ENCODE results near the gene OR10T2.
"Not testable (repeated sequence)": the region's sequence is repeated elsewhere in the genome, so short reads cannot be mapped to it uniquely, and the experiment has no call there.

OR10T2 gene

DNA sequence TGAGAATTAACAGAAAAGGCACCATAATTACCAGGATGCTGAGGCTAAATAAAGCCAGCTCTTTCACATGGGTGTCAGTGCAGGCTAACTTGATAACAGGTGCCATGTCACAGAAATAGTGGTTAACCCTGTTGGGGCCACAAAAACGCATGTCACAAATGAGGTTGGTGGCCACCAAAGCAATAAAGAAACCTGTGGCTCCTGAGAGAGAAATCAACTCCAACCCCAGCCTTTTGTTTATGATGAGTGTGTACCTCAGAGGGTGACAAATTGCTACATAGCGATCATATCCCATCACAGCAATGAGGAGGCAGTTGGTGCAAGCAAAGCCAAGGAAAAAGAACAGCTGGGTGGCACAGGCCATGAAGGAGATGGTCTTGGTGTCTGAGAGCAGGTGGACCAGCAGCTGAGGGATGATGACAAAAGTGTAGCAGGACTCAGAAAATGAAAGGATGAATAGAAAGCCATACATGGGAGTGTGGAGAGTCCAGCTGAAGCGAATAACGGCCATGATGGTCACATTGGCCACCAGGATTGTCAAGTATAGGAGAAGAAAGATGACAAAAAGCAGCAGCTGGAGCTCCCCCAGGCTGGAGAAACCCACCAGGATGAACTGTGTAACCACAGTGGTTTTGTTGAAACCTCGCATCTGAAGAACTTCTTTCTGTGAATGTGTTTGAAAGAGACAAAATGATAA, at the start of gene OR10T2:
Gene OR10T2, minus strand, starts transcription at position 649 of the 697 bp plus-strand sequence. Its CDS starts 0 bp downstream, at position 649.
- DNase-seq: no peak

GRCh38 chr1:158445376-158445775, 46.1 kb upstream of the OR10T2 start:
- no peak for DNase-seq

GRCh38 chr1:158434741-158435140, 35.5 kb upstream of the OR10T2 start:
- DNase-seq: no peak

- DNase-seq: not testable (repeated sequence)
Measured at GRCh38 chr1:158430163-158430562, 30.9 kb upstream of the OR10T2 start.

DNA sequence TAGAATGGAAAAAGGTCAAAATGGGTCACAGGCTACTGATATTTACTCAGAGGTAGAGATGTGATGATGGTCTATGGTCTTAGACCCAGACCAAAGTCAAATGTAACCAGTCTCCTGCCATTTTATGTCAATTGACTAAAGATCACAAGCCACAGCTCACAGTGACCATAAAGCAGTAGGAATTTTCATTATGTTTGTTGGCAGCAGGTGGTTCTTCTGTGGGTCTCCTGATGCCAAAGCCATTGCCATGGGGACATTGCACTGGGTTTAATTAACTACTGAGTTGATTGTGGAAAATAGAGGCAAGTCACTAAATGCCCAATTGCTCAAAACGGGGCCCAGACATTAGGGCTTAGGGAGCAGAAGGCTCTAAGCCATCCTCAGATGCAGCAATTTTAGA, 26.9 kb upstream of the OR10T2 start, which contains the start of gene OR10K2:
Gene OR10K2, minus strand, starts transcription at position 101 of the 400 bp plus-strand sequence. CDS start 5,371 bp downstream, outside the sequence.
- no peak for DNase-seq

DNA sequence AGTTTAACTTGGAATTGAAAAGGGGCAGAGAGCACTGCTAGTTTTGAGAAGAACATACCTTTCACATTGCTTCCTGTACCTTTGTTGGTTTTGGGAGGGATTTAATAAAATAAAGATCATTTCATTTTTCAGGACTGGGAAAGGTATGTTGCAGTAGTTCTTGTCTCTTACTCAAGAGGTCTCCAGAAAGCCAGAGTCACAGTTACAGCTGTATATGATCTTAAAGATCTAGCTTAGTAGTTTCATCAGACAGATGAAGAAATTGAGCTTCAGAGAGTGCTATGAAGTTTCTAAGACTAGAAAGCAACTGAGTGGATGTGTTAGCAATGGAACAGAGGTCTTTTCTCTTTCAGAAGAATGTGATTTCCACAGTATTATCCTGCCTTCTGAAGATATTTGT, 25.8 kb upstream of the OR10T2 start:
- DNase-seq: no peak

DNA sequence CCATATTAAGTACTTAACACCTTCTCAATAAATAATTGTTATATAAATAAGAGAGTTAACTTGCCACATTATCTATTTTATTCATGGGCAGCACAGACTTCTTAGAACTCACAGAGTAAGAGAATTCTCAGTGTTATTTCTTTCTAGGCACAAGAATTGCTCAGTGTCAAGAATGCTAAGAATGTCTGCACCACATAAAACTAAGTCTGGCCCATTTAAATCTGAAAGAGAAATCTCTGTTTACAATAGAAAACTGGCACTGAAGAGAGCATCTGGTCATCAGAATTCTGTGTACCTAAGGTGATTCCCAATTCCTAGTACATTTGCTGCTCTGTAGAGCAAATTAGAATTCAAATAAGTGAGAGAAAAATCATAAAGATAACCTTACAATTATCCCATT, 22.9 kb upstream of the OR10T2 start:
- DNase-seq: no peak

GRCh38 chr1:158417586-158417985, 18.3 kb upstream of the OR10T2 start:
- no peak for DNase-seq

DNA sequence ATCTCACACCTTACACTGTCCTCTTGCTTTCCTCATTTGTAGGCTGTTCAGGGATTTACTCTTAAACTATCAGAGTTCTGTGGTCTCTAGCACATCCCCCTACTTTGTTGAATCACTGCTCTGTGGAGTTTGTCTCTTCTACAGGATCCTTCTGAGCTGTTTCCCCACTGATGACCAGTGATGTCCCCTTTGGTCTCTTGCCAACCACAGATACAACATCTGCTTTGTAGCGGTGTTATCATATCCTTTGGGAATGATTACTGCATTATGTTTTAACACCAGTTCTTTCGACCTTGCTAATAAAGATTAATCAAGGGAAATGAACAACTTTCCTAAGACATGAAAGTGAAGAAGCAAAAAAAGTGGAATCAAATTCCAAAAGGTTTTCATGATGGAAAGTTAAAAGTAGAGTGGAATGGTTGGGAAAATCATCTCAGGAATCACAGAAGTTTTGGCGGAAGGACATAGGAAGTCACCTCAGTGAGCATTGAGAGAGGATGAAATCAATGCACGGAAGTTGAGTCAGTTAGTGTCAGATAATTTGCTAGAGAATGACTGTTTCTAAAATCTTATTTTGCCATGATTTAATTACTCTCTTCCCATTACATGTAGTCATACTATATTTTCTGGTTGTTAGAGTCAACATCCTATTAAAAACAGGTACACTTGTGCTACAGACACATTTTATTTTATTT, 15.5 kb upstream of the OR10T2 start:
- DNase-seq: no peak

GRCh38 chr1:158407092-158407491, 7.8 kb upstream of the OR10T2 start:
- no peak for DNase-seq

- no peak for DNase-seq
Measured at GRCh38 chr1:158400871-158401270, 1.6 kb upstream of the OR10T2 start.

DNA sequence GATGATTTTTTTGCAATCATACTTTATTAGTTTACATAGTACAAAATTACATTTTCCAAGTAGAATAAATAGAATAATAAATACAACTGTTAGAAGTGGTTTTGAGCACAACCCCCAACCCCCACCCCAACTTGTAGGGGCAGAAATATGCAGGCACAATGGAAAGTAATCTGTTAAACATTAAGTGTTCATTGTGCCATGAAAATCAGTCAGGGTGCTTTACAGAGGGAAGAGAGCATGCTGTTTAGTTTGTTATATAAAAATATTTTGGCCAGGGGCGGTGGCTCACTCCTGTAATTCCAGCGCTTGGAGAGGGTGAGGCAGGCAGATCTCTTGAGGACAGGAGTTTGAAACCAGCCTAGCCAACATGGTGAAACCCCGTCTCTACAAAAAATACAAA, 2.6 kb downstream of the OR10T2 start:
- DNase-seq: no peak

DNA sequence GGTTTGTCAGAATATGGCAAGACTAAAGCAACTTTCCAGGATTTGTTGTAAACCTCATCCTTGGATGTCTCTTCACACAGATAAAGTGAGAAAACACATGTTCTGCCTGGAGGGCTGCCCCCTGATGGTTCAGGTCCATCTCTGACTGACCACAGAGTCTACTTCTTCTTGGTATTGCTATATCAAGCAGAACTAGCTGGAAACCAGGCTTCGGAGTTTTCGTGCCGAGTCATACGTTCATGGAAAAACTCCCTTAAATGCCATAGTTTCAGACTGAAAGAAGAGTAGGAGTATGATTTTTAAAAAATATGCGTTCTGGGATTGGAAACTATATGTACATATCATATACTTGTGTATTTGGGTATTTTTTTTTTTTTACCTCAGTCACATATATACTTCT, 5.8 kb downstream of the OR10T2 start:
- DNase-seq: no peak

DNA sequence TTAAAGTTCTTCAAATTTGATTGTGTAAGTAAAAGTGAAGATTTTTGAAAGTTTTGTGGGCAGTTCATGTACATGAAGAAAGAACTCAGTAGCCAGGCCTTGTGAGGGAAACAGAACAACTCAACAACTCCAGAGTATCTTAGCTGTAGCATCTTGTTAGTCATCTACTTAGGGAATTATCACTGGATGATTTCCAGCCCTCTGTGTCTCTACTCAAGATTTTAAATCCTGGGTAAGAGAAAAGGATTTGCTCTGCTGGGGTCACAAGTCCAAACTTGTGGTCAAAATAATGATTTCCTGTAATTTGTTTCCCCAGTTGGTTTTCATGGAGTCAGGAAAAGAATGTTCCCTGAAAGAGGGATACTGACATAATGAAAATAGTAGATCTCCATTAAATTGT, 8.2 kb downstream of the OR10T2 start:
- DNase-seq: no peak

DNA sequence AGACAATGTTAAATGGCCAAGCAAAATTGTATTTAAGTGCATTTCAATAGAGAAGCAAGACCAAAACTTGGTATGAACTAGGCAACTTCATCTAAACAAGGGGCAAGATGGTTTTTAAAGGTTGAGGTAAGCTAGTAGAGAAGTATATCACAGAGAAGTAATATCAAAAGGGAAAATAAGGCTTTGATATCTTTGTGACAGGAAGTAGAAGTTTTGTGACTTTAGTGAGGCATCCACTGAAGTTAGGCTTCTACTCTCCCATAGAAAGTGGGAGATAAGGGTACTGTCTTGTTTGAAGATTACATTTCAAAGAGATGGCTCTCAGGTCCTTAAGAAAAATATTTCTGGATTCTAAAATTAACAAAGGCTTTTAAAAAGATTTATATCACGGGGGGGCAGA, 8.9 kb downstream of the OR10T2 start:
- DNase-seq: no peak

DNA sequence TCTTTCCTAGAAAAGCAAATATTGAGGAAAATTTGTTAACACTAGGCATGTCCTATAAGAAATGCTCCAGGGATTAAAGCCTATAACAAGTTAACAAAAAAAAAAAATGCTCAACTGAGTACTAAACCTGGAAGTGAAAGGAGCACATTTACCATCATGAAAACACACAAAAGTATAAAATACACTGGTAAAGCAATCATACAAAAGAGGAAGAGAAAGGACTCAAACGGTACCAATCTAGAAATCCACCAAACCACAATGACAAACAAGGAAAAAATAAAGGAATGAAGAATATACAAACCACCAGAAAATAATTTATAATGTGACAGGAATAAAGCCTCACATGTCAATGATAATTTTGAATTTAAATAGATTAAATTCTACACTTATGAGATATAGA, 24.4 kb downstream of the OR10T2 start:
- no peak for DNase-seq

DNA sequence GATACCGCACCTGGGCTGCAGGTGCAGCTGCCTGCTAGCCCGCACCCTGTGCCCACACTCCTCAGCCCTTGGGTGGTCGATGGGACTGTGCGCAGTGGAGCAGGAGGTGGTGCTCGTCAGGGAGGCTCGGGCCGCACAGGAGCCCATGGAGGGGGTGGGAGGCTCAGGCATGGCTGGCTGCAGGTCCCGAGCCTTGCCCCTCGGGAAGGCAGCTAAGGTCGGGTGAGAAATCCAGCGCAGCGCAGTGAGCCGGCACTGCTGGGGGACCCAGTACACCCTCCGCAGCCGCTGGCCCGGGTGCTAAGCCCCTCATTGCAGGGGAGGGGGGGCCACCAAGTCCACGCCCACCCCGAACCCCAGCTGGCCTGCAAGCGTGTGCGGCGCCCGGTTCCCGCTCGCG, 25.2 kb downstream of the OR10T2 start:
- not testable (repeated sequence) for DNase-seq

GRCh38 chr1:158371188-158371953, 27.9 kb downstream of the OR10T2 start:
- DNase-seq: no peak

DNA sequence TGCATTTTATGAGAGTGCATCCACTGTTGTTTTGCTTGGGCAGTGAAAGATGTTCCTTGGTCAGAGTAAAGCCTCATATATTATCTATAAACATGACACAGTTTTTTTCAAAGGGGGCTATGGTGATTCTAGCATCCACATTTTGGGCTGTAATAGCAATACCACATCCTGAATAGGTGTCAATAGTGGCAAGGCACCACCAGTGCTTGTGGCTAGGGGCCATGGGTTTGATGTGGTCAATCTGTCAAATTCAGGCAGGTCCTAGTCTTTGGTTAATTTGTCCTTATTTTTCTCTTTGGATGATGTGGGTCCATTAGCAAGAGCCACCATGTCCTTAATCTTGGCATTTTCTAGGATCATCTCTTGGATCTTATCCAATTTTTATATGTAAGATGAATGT, 32.5 kb downstream of the OR10T2 start:
- no peak for DNase-seq

- no peak for DNase-seq
Measured at GRCh38 chr1:158362941-158363340, 36.3 kb downstream of the OR10T2 start.

DNA sequence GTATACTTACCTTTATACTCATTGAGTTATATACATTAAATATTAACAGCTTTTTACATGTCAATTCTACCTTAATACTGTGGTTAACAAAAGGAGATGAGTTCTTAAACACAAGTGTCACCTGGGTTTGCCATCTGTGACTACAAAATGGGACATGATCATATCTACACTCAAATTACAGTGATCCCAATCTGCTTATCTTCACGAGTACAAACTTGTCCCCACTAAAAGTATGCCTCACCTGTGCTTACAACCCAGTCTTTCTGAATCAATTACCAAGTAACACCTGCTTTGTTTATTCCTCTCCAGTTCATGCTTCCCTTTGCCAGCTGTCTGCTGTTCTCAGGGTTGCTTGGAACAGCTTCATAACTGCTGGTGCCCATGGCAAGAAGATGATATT, 36.8 kb downstream of the OR10T2 start:
- no peak for DNase-seq

DNA sequence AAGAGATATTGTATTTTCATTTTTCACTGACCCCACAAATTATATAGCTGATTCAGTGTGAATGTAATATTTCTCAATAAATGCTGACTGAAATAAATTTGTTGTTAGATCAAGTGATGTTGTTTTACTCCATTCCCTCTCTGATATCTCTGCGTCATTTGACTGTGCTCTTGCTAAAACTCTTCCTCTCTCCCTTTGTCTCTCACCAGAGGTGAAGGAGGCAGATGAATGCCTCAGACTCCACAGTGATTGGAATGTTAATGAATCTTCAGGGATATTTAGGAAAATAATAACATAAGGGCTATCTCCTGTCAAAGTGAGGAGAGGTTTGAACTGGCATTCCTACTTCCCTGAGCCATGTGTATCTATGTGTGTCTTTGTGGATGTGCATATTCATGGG, 41.8 kb downstream of the OR10T2 start:
- no peak for DNase-seq

- no peak for DNase-seq
Measured at GRCh38 chr1:158356616-158357015, 42.6 kb downstream of the OR10T2 start.

GRCh38 chr1:158355773-158356285, 43.4 kb downstream of the OR10T2 start:
- DNase-seq: no peak
